Hematopoietic multipotent progenitor cell treated with erythropoietin and hydrocortisone succinate and interleukin-3 and kit ligand, for 6 days (in vitro differentiated cells): ENCODE data around the gene PET117.
"Not testable (repeated sequence)": the region's sequence is repeated elsewhere in the genome, so short reads cannot be mapped to it uniquely, and the experiment has no call there.

ENCODE experiments used
- DNase-seq: peaks from one replicate; pipeline ENCODE4 v3.0.0-alpha.2; 2015

Gene PET117

GRCh38 chr20:18137412-18138265, at the start of gene PET117, which contains the start of gene KAT14:
TSS of gene PET117 (plus strand) at chr20:18137863. CDS start at chr20:18137956, 93 bp downstream.
TSS of gene KAT14 (plus strand) at chr20:18137863. CDS start at chr20:18142661, 4,798 bp downstream.
- peak; percentile 91 for DNase-seq

GRCh38 chr20:18088298-18088697, 49.4 kb upstream of the PET117 start:
- not testable (repeated sequence) for DNase-seq

- not testable (repeated sequence) for DNase-seq
Observed at GRCh38 chr20:18088841-18089240, 48.8 kb upstream of the PET117 start.

GRCh38 chr20:18090044-18090443, 47.6 kb upstream of the PET117 start:
- no peak for DNase-seq

GRCh38 chr20:18090477-18090876, 47.2 kb upstream of the PET117 start:
- no peak for DNase-seq

GRCh38 chr20:18091623-18092022, 46.0 kb upstream of the PET117 start:
- DNase-seq: no peak

GRCh38 chr20:18092890-18093289, 44.8 kb upstream of the PET117 start:
- DNase-seq: no peak

- DNase-seq: no peak
Observed at GRCh38 chr20:18093388-18093787, 44.3 kb upstream of the PET117 start.

GRCh38 chr20:18094191-18094590, 43.5 kb upstream of the PET117 start:
- no peak for DNase-seq

GRCh38 chr20:18100569-18100968, 37.1 kb upstream of the PET117 start:
- DNase-seq: not testable (repeated sequence)

GRCh38 chr20:18101125-18101810, 36.4 kb upstream of the PET117 start:
- DNase-seq: no peak

GRCh38 chr20:18103497-18103896, 34.2 kb upstream of the PET117 start:
- no peak for DNase-seq

- no peak for DNase-seq
Observed at GRCh38 chr20:18108326-18108725, 29.3 kb upstream of the PET117 start.

GRCh38 chr20:18128574-18128973, 9.1 kb upstream of the PET117 start:
- DNase-seq: not testable (repeated sequence)

- no peak for DNase-seq
Observed at GRCh38 chr20:18132663-18133062, 5.0 kb upstream of the PET117 start.

- no peak for DNase-seq
Observed at GRCh38 chr20:18133962-18134361, 3.7 kb upstream of the PET117 start.

- DNase-seq: no peak
Observed at GRCh38 chr20:18138266-18138582, 561 bp downstream of the PET117 start.

- DNase-seq: peak; percentile 23
Observed at GRCh38 chr20:18138639-18139583, 1.2 kb downstream of the PET117 start.

- DNase-seq: no peak
Observed at GRCh38 chr20:18139832-18140231, 2.2 kb downstream of the PET117 start.

- DNase-seq: no peak
Observed at GRCh38 chr20:18144541-18145099, 7.0 kb downstream of the PET117 start.

GRCh38 chr20:18154342-18154741, 16.7 kb downstream of the PET117 start:
- no peak for DNase-seq

- no peak for DNase-seq
Observed at GRCh38 chr20:18156045-18156444, 18.4 kb downstream of the PET117 start.

GRCh38 chr20:18164356-18164755, 26.7 kb downstream of the PET117 start:
- no peak for DNase-seq
